HFF-Myc (cell line): ENCODE results near the gene PRKRIP1.
A peak's percentile ranks its signal among the peaks of the same experiment; 100 is the strongest.

Experiments used
- DNase-seq: peaks from one replicate; pipeline ENCODE4 v3.0.0-alpha.2; 2011; ENCODE audit warnings: low read depth; ENCODE audit errors: extremely low read depth
- H3K4me3 ChIP-seq: replicated peaks from 2 replicates; pipeline ENCODE4 v1.5.1; 2011; ENCODE audit warnings: low read depth, mild to moderate bottlenecking, control low read depth, low read length
- CTCF ChIP-seq: IDR thresholded peaks from 2 replicates; pipeline ENCODE4 v1.5.1; 2012; ENCODE audit warnings: mild to moderate bottlenecking, low read depth, low read length, control low read depth; ENCODE audit errors: missing control alignments

Gene PRKRIP1

GRCh38 chr7:102460467-102460866 lies 64.3 kb downstream of the PRKRIP1 start:
- no peak for TF ChIP-seq CTCF
- no peak for DNase-seq
- H3K4me3 ChIP-seq: no peak overlapping the region

GRCh38 chr7:102463841-102464576 lies 67.8 kb downstream of the PRKRIP1 start:
- peak overlapping the region; percentile 100 for H3K4me3 ChIP-seq
- TF ChIP-seq CTCF: no peak
- no peak for DNase-seq

- TF ChIP-seq CTCF: no peak
Measured at GRCh38 chr7:102464577-102465280, 68.6 kb downstream of the PRKRIP1 start, which contains the start of the genes ALKBH4 and LRWD1. Gene ALKBH4 (minus strand): TSS chr7:102464863. CDS start chr7:102464836, 27 bp downstream. Gene LRWD1 (plus strand): TSS chr7:102464984. CDS start chr7:102465081, 97 bp downstream.

GRCh38 chr7:102466097-102466496 lies 69.9 kb downstream of the PRKRIP1 start:
- TF ChIP-seq CTCF: no peak
- no peak for DNase-seq
- H3K4me3 ChIP-seq: peak overlapping the region; percentile 100

More at GRCh38 chr7:102464577-102465280, 68.6 kb downstream of the PRKRIP1 start, which contains the start of the genes ALKBH4 and LRWD1:
- peak; percentile 69 for DNase-seq
- peak within 1 kb of the TSS; percentile 100 for H3K4me3 ChIP-seq

- no peak for DNase-seq
- no peak for TF ChIP-seq CTCF
- H3K4me3 ChIP-seq: no peak overlapping the region
Measured at GRCh38 chr7:102467581-102468477, 71.7 kb downstream of the PRKRIP1 start.

- no peak overlapping the region for H3K4me3 ChIP-seq
- no peak for TF ChIP-seq CTCF
- DNase-seq: no peak
Measured at GRCh38 chr7:102468478-102469350, 72.6 kb downstream of the PRKRIP1 start.
